GOT3 (cell line): ENCODE measurements around the gene VASH1.

ENCODE experiments used
- DNase-seq: peaks from one replicate; lab custom pipeline; 2025; ENCODE audit warnings: mixed read lengths; lab: John Stamatoyannopoulos, UW

Gene VASH1

DNA sequence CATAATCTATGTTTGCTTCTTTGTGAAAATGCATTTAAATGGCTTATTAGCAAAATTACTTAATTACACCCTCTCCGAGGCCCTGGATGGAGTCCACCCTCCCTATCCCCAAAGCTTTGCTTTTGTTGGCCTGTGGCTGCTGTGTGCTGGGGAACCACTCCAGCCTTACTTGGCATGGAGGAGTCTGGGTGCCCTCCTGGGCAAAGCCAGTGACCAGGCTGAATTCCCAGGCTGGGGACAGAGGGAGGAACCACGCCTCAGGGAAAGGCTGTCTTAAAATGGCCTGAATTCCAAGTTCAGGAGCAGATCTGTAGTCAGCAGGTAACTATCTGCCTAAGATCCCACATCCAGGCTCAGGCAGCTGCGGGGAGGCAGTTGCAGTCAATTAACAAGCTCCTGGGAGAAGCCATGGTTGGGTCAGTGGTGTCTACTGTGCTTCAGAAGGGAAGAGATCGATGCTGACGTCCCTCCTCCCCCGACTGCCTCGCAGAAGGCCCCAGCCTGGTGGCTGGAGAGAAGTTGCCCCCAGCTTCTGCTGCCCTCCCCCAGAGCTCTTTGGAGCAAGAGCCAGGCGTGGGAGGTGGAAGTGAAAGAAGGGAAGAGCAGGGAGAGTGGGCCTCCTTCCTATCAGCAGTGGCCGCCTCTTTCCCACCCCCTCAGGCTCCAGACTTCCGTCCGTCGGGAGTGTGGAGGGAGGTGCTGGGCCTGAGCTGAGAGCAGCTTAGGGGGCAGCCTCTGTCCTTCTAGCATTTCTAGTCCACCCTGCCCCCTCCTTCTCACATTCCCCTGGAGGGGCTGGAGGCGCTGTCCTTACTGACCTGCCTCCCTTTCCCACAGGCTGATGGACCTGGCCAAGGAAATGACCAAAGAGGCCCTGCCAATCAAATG lies 11.3 kb downstream of the VASH1 start:
- DNase-seq: no peak

- DNase-seq: peak; percentile 1
These were observed 12.1 kb downstream of the VASH1 start for GRCh38 chr14:76773188-76773885.

- no peak for DNase-seq
These were observed 12.9 kb downstream of the VASH1 start for GRCh38 chr14:76773956-76774820.

GRCh38 chr14:76774821-76775694 lies 13.8 kb downstream of the VASH1 start:
- DNase-seq: no peak

DNA sequence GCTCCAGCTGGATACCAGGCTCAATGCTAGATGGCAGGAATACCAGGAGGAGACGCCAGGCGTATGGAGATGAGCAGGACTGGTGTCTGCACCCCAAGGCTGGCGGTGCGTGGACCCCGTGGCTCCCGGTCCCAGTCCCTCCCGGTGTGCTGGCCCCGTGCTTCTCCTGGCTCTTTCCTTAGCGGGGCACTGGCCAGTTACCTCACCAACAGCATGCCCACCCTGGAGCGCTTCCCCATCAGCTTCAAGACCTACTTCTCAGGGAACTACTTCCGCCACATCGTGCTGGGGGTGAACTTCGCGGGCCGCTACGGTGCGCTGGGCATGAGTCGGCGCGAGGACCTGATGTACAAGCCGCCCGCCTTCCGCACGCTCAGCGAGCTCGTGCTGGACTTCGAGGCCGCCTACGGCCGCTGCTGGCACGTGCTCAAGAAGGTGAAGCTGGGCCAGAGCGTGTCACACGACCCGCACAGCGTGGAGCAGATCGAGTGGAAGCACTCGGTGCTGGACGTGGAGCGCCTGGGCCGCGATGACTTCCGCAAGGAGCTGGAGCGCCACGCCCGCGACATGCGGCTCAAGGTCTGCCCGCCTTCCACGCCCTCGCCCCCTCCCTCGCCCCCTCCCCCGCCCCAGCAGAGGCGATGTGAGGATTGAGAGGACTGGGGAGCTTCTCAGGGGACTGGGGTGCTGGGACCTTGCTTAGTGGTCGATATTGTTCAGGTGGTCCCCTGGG lies 14.6 kb downstream of the VASH1 start:
- no peak for DNase-seq

GRCh38 chr14:76776428-76777251 lies 15.4 kb downstream of the VASH1 start:
- DNase-seq: no peak

DNA sequence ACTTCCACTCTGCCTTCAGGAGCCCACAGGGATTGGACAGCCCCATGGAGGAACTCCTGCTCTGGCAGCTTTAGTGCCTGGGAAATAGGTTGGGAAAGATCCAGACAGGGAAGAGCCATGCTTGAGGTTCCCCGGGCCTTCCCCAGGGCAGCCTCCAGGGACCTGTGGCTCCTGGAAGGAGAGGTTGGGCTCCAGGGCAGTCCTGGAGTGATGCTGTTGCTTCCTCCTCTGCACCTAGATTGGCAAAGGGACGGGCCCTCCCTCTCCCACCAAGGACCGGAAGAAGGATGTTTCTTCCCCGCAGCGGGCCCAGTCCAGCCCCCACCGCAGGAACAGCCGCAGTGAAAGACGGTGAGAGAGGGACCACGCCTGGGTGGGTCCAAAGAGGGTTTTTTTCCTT lies 16.5 kb downstream of the VASH1 start:
- DNase-seq: no peak

GRCh38 chr14:76778546-76779215 lies 17.4 kb downstream of the VASH1 start:
- no peak for DNase-seq

DNA sequence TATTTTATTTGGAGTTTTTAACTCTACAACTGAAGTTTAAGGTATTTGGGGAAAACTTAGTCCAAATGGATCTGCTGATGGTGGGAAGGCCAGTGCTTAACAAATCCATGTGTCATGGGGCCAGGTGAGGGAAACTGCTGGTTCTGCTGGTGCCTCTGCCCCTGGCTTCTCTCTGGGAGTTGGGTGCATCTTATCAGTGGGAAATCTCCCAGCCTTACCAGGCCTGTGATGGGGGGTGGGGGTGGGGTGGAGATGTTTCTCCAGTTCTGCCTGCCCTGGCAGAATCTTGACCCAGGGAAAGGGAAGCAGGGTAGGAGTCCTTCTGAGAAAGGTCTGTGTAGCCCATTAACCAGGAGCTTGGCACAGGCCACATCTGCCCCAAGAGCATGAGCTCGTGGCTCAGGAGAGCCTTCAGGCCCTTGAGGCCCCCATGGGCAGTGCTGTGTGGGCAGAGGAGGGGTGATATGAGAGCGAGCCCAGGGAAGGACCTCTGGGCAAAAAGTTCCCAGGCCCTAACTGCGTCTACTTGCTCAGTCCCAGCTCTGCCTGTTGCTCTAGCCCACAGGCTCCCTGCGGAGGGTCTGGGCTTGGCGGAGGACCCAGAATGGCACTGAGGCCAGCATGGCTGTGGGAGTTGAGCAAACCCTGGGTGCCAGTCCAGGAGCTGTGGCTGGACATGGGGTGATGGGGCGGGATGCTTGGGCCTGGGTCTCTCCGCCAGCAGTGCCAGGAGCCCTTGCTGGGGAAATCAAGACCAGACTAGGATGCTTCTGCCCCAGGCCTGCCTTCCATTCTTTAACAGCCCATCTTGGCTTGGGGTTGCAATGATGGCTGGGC lies 18.2 kb downstream of the VASH1 start:
- no peak for DNase-seq

GRCh38 chr14:76780058-76780345 lies 18.7 kb downstream of the VASH1 start:
- no peak for DNase-seq

- DNase-seq: no peak
These were observed 19.1 kb downstream of the VASH1 start for GRCh38 chr14:76780360-76780759.

DNA sequence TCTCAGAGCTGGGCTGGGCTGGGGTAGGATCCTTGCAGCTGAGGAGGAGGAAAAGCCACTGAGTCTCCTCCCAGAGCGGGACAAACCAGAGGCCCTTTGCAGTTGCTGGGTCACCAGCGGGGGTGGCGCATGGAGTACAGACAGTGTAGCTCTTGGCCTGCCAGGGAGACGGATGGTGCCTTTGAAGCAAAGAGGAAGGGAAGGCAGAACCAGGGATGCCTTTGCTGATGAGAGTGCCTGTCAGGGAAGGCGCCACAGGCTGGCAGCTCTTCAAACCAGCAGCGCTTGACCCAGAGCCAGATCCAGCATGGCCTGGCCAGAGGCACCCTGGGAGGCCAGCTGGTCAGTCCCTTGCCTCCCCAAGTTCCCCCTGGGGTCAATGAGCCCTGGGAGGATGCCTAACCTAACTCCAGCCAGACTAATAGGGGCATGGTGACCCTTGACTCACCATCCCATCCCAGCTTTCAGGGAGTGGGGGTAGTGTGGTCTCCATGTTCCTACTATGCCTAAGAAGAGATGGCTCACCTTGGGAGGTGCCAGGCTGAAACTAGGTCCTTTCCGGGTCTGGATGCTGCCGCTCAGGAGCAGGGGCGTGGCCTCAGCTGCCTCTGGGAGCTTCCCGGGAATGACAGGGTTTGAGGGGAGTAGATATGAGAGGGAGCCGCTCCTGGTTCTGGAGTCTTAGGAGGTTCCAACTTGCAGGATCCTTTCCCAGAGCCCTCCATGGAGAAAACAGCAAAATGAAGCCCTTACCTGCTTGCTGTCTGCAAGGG lies 19.8 kb downstream of the VASH1 start:
- DNase-seq: no peak

- no peak for DNase-seq
These were observed 20.4 kb downstream of the VASH1 start for GRCh38 chr14:76781648-76782051.

DNA sequence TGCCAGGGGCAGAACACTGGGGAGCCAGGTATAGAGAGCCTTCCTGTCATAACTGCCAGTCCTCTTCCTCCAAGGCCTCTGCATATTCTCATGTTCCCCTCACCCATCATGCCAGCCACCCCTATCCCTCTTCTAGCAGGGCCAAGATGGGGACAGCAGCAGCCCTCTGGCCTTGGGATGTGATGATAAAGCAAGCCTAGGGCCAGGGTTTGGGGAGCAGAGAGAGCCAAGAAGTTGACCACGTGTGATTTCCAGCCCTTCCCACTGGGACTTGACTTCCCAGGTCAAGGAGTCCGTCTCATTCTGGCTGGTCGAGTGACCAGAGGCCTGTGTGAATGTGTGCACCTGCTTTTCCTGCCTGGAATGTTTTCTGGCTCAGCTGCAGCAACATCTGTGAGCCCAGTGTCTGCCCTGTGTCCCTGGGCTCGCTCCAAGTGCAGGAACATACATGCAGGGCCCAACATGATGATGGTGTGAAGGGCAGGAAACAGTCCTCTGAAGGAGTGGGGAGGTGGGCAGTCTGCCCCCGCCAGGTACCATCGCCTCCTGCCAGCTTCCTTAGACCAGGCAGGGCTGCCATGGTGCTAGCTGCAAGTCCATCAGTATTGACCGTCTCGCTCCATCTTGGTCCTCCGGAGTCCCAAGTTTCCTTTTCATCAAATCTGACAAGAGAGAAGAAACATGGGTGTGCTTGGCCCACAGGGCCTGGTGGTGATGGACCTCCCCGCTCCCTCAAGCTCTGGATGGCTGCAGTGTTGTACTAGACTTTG lies 21.0 kb downstream of the VASH1 start:
- no peak for DNase-seq

- DNase-seq: no peak
These were observed 21.8 kb downstream of the VASH1 start for GRCh38 chr14:76782885-76783566.

GRCh38 chr14:76784266-76784874 lies 23.1 kb downstream of the VASH1 start:
- DNase-seq: no peak
